Measurements from ENCODE around the gene SET.
"Not testable (repeated sequence)": the region's sequence is repeated elsewhere in the genome, so short reads cannot be mapped to it uniquely, and the experiment has no call there.

The SET gene

GRCh38 chr9:128689293-128689774, 312 bp downstream of the SET start:
- DNase-seq, result no peak

GRCh38 chr9:128689820-128690683, 1.0 kb downstream of the SET start:
- DNase-seq, result peak; percentile 57

- no peak for DNase-seq
Measured at GRCh38 chr9:128690684-128691034, 1.6 kb downstream of the SET start.

GRCh38 chr9:128693738-128694137, 4.7 kb downstream of the SET start:
- DNase-seq, result not testable (repeated sequence)

- no peak for DNase-seq
Measured at GRCh38 chr9:128694344-128694743, 5.3 kb downstream of the SET start.

GRCh38 chr9:128696923-128697707, 8.1 kb downstream of the SET start:
- no peak for DNase-seq

GRCh38 chr9:128699096-128699795, 10.2 kb downstream of the SET start:
- DNase-seq, result not testable (repeated sequence)

GRCh38 chr9:128701227-128701854, 12.3 kb downstream of the SET start:
- no peak for DNase-seq

GRCh38 chr9:128702445-128702948, 13.5 kb downstream of the SET start, which contains the start of gene PKN3:
Gene PKN3, plus strand, starts transcription at chr9:128702503. Its CDS starts 413 bp downstream, at chr9:128702916.
- peak; percentile 76 for DNase-seq

GRCh38 chr9:128702949-128703615, 14.1 kb downstream of the SET start:
- DNase-seq, result no peak

GRCh38 chr9:128703616-128704355, 14.8 kb downstream of the SET start:
- DNase-seq, result no peak

- DNase-seq, result no peak
Measured at GRCh38 chr9:128704356-128704670, 15.3 kb downstream of the SET start.

GRCh38 chr9:128705051-128705965, 16.3 kb downstream of the SET start:
- no peak for DNase-seq

GRCh38 chr9:128706045-128706444, 17.0 kb downstream of the SET start:
- DNase-seq, result no peak

GRCh38 chr9:128706671-128707381, 17.8 kb downstream of the SET start:
- no peak for DNase-seq

GRCh38 chr9:128707446-128707845, 18.4 kb downstream of the SET start:
- no peak for DNase-seq

GRCh38 chr9:128712451-128713410, 23.7 kb downstream of the SET start:
- DNase-seq, result no peak

GRCh38 chr9:128713411-128713780, 24.4 kb downstream of the SET start:
- no peak for DNase-seq
